GM23338 (cell line): Measurements from ENCODE around the gene LRIT2. TPM values are rescaled to one million over a fixed set of nuclear protein-coding genes. Genes with fewer than 3 reads are reported as not detected.

Experiments used
- ATAC-seq: fragments of 200-7000 bp; cut with Tn5 transposase; 3 replicates; pipeline ENCODE4 v1.9.1; 2020
- DNase-seq: peaks from one replicate; pipeline ENCODE4 v3.0.0-alpha.2; 2015; ENCODE audit warnings: low spot score
- H2AFZ ChIP-seq: fragments of 200-600 bp; sonication (generic); 2 replicates; pipeline ENCODE4 v1.8.0; 2016; ENCODE audit warnings: antibody characterized with exemption, mild to moderate bottlenecking, moderate library complexity
- H3F3A ChIP-seq: fragments of 200-600 bp; sonication (generic); replicated peaks from 2 replicates; pipeline ENCODE4 v1.8.0; 2017; ENCODE audit warnings: antibody characterized with exemption, mixed run types, low read depth
- H3K27ac ChIP-seq: fragments of 200-600 bp; sonication (generic); 2 replicates; pipeline ENCODE4 v1.6.1; 2016; ENCODE audit warnings: low read depth
- H3K27me3 ChIP-seq: fragments of 200-600 bp; sonication (generic); 2 replicates; pipeline ENCODE4 v1.8.0; 2016; ENCODE audit warnings: mild to moderate bottlenecking, mixed run types, moderate library complexity; ENCODE audit not compliant: insufficient read depth
- H3K36me3 ChIP-seq: fragments of 200-600 bp; sonication (generic); 2 replicates; pipeline ENCODE4 v1.8.0; 2016; ENCODE audit warnings: mild to moderate bottlenecking; ENCODE audit not compliant: insufficient read depth
- H3K4me1 ChIP-seq: fragments of 200-600 bp; sonication (generic); 2 replicates; pipeline ENCODE4 v1.8.0; 2016; ENCODE audit warnings: mild to moderate bottlenecking, moderate library complexity; ENCODE audit not compliant: insufficient read depth
- H3K4me2 ChIP-seq: fragments of 200-600 bp; sonication (generic); 2 replicates; pipeline ENCODE4 v1.7.1; 2017; ENCODE audit warnings: mixed run types
- H3K4me3 ChIP-seq: fragments of 200-600 bp; sonication (generic); 2 replicates; pipeline ENCODE4 v1.6.1; 2016; ENCODE audit warnings: mixed run types
- H3K79me2 ChIP-seq: fragments of 200-600 bp; sonication (generic); replicated peaks from 2 replicates; pipeline ENCODE4 v1.8.0; 2017; ENCODE audit warnings: mild to moderate bottlenecking; ENCODE audit not compliant: insufficient read depth
- H3K9me2 ChIP-seq: fragments of 200-600 bp; sonication (generic); 2 replicates; pipeline ENCODE4 v1.8.0; 2017; ENCODE audit not compliant: insufficient read depth
- H4K20me1 ChIP-seq: fragments of 200-600 bp; sonication (generic); replicated peaks from 2 replicates; pipeline ENCODE4 v1.8.0; 2017; ENCODE audit warnings: mild to moderate bottlenecking; ENCODE audit not compliant: insufficient read depth
- H3K27ac Mint-ChIP-seq: 2 replicates; pipeline ENCODE4 v1.8.0; 2020; ENCODE audit warnings: inconsistent platforms, mild to moderate bottlenecking, moderate library complexity, mixed read lengths
- H3K27me3 Mint-ChIP-seq: 3 replicates; pipeline ENCODE4 v1.8.0; 2022; ENCODE audit warnings: low read depth, mild to moderate bottlenecking, moderate library complexity, mixed read lengths, inconsistent platforms; ENCODE audit not compliant: insufficient read depth, poor library complexity
- H3K36me3 Mint-ChIP-seq: 3 replicates; pipeline ENCODE4 v1.8.0; 2021; ENCODE audit warnings: low read depth, mild to moderate bottlenecking, inconsistent platforms, moderate library complexity, mixed read lengths
- H3K4me1 Mint-ChIP-seq: 3 replicates; pipeline ENCODE4 v1.8.0; 2020; ENCODE audit warnings: mild to moderate bottlenecking, inconsistent platforms, mixed read lengths
- H3K4me3 Mint-ChIP-seq: 3 replicates; pipeline ENCODE4 v1.8.0; 2021; ENCODE audit warnings: moderate library complexity, mild to moderate bottlenecking, inconsistent platforms, mixed read lengths
- H3K9me3 Mint-ChIP-seq: 3 replicates; pipeline ENCODE4 v1.8.0; 2020; ENCODE audit warnings: moderate library complexity, mild to moderate bottlenecking, inconsistent platforms, mixed read lengths
- EZH2phosphoT487 ChIP-seq: fragments of 200-600 bp; sonication (generic); IDR thresholded peaks from one replicate; pipeline ENCODE4 v1.8.1; 2018; ENCODE audit warnings: antibody characterized with exemption; ENCODE audit not compliant: unreplicated experiment
- polyA plus RNA-seq: library from polyadenylated mRNA; unstranded; fragments of >200 nt; fragmentation: Nextera tagmentation; extraction: Ambion mirVana; gene quantifications from 2 replicates; pipeline ENCODE4 v1.2.1, GENCODE V29; 2016
- total RNA-seq: library from RNA; depleted of rRNA; stranded (reverse); fragments of >200 nt; shearing (Covaris generic); gene quantifications from 2 replicates; pipeline ENCODE4 v1.2.3, GENCODE V29; 2014
- TF ChIP-seq, protein P1 (sequence below): fragments of 250-450 bp; sonication (Bioruptor Pico); IDR thresholded peaks from 2 replicates; pipeline ENCODE4 v1.5.0; 2020; ENCODE audit warnings: mild to moderate bottlenecking, moderate library complexity
- TF ChIP-seq, protein P2 (sequence below): IDR thresholded peaks from 2 replicates; pipeline ENCODE4 v1.6.1; 2016; ENCODE audit warnings: antibody characterized with exemption

LRIT2 gene
- total and polyA plus RNA-seq, 2 experiments from 2014 or later = not detected

GRCh38 chr10:84217746-84218145, 7.6 kb downstream of the LRIT2 start:
- Histone ChIP-seq H3K4me1 (no peaks in the 10 kb centered on the region), H3K79me2 (no peaks in the 10 kb centered on the region), H2AFZ (no peak overlapping the region), H3K27me3 (no peaks in the 10 kb centered on the region), H4K20me1 (no peaks in the 10 kb centered on the region), H3K4me3 (no peak overlapping the region), H3K9me2 (no peaks in the 10 kb centered on the region), H3K4me2 (no peak overlapping the region), H3K36me3 (no peaks in the 10 kb centered on the region), H3F3A (no peaks in the 10 kb centered on the region), H3K27ac (no peak overlapping the region)
- H3K9me3 Mint-ChIP-seq = no peaks in the 10 kb centered on the region; the same call in 1 of the 3 replicates
- DNase-seq (no peak), ATAC-seq (no peak)
- no peak overlapping the region for H3K4me3 Mint-ChIP-seq
- no peaks in the 10 kb centered on the region for H3K36me3 Mint-ChIP-seq
- no peak overlapping the region for H3K27ac Mint-ChIP-seq
- TF ChIP-seq EZH2phosphoT487 = no peak
- TF ChIP-seq, protein P1, sequence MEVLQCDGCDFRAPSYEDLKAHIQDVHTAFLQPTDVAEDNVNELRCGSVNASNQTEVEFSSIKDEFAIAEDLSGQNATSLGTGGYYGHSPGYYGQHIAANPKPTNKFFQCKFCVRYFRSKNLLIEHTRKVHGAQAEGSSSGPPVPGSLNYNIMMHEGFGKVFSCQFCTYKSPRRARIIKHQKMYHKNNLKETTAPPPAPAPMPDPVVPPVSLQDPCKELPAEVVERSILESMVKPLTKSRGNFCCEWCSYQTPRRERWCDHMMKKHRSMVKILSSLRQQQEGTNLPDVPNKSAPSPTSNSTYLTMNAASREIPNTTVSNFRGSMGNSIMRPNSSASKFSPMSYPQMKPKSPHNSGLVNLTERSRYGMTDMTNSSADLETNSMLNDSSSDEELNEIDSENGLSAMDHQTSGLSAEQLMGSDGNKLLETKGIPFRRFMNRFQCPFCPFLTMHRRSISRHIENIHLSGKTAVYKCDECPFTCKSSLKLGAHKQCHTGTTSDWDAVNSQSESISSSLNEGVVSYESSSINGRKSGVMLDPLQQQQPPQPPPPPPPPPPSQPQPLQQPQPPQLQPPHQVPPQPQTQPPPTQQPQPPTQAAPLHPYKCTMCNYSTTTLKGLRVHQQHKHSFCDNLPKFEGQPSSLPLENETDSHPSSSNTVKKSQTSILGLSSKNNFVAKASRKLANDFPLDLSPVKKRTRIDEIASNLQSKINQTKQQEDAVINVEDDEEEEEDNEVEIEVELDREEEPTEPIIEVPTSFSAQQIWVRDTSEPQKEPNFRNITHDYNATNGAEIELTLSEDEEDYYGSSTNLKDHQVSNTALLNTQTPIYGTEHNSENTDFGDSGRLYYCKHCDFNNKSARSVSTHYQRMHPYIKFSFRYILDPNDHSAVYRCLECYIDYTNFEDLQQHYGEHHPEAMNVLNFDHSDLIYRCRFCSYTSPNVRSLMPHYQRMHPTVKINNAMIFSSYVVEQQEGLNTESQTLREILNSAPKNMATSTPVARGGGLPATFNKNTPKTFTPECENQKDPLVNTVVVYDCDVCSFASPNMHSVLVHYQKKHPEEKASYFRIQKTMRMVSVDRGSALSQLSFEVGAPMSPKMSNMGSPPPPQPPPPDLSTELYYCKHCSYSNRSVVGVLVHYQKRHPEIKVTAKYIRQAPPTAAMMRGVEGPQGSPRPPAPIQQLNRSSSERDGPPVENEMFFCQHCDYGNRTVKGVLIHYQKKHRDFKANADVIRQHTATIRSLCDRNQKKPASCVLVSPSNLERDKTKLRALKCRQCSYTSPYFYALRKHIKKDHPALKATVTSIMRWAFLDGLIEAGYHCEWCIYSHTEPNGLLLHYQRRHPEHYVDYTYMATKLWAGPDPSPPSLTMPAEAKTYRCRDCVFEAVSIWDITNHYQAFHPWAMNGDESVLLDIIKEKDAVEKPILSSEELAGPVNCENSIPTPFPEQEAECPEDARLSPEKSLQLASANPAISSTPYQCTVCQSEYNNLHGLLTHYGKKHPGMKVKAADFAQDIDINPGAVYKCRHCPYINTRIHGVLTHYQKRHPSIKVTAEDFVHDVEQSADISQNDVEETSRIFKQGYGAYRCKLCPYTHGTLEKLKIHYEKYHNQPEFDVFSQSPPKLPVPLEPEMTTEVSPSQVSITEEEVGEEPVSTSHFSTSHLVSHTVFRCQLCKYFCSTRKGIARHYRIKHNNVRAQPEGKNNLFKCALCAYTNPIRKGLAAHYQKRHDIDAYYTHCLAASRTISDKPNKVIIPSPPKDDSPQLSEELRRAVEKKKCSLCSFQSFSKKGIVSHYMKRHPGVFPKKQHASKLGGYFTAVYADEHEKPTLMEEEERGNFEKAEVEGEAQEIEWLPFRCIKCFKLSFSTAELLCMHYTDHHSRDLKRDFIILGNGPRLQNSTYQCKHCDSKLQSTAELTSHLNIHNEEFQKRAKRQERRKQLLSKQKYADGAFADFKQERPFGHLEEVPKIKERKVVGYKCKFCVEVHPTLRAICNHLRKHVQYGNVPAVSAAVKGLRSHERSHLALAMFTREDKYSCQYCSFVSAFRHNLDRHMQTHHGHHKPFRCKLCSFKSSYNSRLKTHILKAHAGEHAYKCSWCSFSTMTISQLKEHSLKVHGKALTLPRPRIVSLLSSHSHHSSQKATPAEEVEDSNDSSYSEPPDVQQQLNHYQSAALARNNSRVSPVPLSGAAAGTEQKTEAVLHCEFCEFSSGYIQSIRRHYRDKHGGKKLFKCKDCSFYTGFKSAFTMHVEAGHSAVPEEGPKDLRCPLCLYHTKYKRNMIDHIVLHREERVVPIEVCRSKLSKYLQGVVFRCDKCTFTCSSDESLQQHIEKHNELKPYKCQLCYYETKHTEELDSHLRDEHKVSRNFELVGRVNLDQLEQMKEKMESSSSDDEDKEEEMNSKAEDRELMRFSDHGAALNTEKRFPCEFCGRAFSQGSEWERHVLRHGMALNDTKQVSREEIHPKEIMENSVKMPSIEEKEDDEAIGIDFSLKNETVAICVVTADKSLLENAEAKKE (CRISPR knock-in tag) = no peak
- TF ChIP-seq, protein P2, sequence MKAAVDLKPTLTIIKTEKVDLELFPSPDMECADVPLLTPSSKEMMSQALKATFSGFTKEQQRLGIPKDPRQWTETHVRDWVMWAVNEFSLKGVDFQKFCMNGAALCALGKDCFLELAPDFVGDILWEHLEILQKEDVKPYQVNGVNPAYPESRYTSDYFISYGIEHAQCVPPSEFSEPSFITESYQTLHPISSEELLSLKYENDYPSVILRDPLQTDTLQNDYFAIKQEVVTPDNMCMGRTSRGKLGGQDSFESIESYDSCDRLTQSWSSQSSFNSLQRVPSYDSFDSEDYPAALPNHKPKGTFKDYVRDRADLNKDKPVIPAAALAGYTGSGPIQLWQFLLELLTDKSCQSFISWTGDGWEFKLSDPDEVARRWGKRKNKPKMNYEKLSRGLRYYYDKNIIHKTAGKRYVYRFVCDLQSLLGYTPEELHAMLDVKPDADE = no peak
- peaks cover 7% of the 10 kb centered on the region; the same call in 2 of the 3 replicates for H3K4me1 Mint-ChIP-seq
- H3K27me3 Mint-ChIP-seq = peaks cover 2% of the 10 kb centered on the region

DNA sequence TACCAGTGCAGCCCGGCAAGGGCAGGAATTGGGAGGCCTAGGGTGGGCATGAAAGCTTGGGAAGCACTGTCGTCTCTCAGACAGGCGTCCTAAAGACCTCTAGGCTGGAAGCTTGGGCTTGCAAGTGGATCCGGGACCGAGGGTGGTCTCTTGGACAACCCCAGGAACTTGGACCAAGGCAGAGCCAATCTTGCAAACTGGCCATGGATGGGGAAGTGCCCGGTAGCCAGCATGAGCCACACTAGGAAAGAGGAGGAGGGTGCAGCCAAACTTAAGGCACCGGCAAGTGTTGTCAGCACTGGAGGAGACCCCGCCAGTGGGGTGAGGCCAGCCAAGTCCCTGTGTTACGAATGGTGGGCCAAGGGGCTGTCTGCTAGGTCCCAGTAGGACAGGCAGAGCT, 8.5 kb downstream of the LRIT2 start:
- Histone ChIP-seq H2AFZ (no peak overlapping the region), H3K27ac (no peak overlapping the region), H3K79me2 (no peaks in the 10 kb centered on the region), H3F3A (no peaks in the 10 kb centered on the region), H3K9me2 (no peaks in the 10 kb centered on the region), H3K36me3 (no peaks in the 10 kb centered on the region), H3K27me3 (no peaks in the 10 kb centered on the region), H3K4me1 (no peaks in the 10 kb centered on the region), H3K4me3 (no peak overlapping the region), H4K20me1 (no peaks in the 10 kb centered on the region), H3K4me2 (no peak overlapping the region)
- no peak for ATAC-seq
- Mint-ChIP-seq H3K36me3 (no peaks in the 10 kb centered on the region), H3K4me1 (peaks cover 7% of the 10 kb centered on the region; the same call in 2 of the 3 replicates), H3K27me3 (no peaks in the 10 kb centered on the region), H3K27ac (no peak overlapping the region), H3K9me3 (no peaks in the 10 kb centered on the region; the same call in 1 of the 3 replicates), H3K4me3 (no peak overlapping the region)
- no peak for DNase-seq
- TF ChIP-seq, protein P2 = no peak
- TF ChIP-seq, protein P1 (CRISPR knock-in tag) = no peak
